K562 (cell line): Measurements from ENCODE around the gene HCN3. TPM values are rescaled to one million over a fixed set of nuclear protein-coding genes. Genes with fewer than 3 reads are reported as not detected.

ENCODE experiments used
- ARID4B ChIP-seq: sonication (generic); formaldehyde crosslinking; IDR thresholded peaks from 2 replicates; pipeline ENCODE4 v1.8.0; 2022; ENCODE audit warnings: mild to moderate bottlenecking, missing genetic modification reagents
- ETV6 ChIP-seq, 3 experiments: fragments of 150-350 bp in 1 of 3; sonication (generic) in 1 of 3; formaldehyde crosslinking in 1 of 3; IDR thresholded peaks; 2 replicates each; pipeline versions ENCODE4 v1.6.1 to v1.8.0; 2014 to 2022; ENCODE audit warnings: borderline replicate concordance in 2 of 3, low read depth in 2 of 3, antibody characterized with exemption in 1 of 3, low read length in 1 of 3, mild to moderate bottlenecking in 1 of 3, missing genetic modification reagents in 1 of 3
- MYC ChIP-seq, 2 experiments: fragments of 250-450 bp in 1 of 2; sonication (Bioruptor Pico) in 1 of 2; IDR thresholded peaks; 2 replicates each; pipeline versions ENCODE4 v1.5.1 to v1.6.1; 2012 to 2021; ENCODE audit warnings: low read depth in 2 of 2, borderline replicate concordance in 1 of 2, improper control_type of control experiment in 1 of 2, low read length in 1 of 2, mild to moderate bottlenecking in 1 of 2, moderate library complexity in 1 of 2
- PCBP1 ChIP-seq: fragments of 200-400 bp; formaldehyde crosslinking; IDR thresholded peaks from 2 replicates; pipeline ENCODE4 v1.6.1; 2018; ENCODE audit warnings: mild to moderate bottlenecking, low read depth, low read length; ENCODE audit not compliant: poor library complexity, severe bottlenecking
- REST ChIP-seq, 2 experiments: fragments of 450-650 bp; formaldehyde crosslinking in 1 of 2; IDR thresholded peaks; 2 replicates each; pipeline versions ENCODE4 v1.4.0 to v1.6.1; 2014 to 2020; ENCODE audit warnings: mild to moderate bottlenecking in 2 of 2, borderline replicate concordance in 1 of 2, low read depth in 1 of 2
- TCF3 ChIP-seq: sonication (generic); formaldehyde crosslinking; IDR thresholded peaks from 2 replicates; pipeline ENCODE4 v1.4.0; 2020; ENCODE audit warnings: mild to moderate bottlenecking, missing genetic modification reagents
- TEAD2 ChIP-seq: fragments of 450-650 bp; IDR thresholded peaks from 2 replicates; pipeline ENCODE4 v1.6.1; 2016; ENCODE audit warnings: missing genetic modification characterization, control low read depth, missing compliant biosample characterization
- ZNF347 ChIP-seq: fragments of 450-650 bp; formaldehyde crosslinking; IDR thresholded peaks from 2 replicates; pipeline ENCODE4 v1.4.0; 2020; ENCODE audit warnings: low read depth, mild to moderate bottlenecking, moderate library complexity
- ZNF449 ChIP-seq: fragments of 250-450 bp; sonication (Bioruptor Pico); IDR thresholded peaks from 2 replicates; pipeline ENCODE4 v1.8.0; 2022; ENCODE audit warnings: moderate library complexity, mild to moderate bottlenecking, inconsistent platforms
- polyA plus RNA-seq, 8 experiments: library from polyadenylated mRNA; depleted of rRNA in 4 of 8; stranded (reverse) in 5 of 8; unstranded in 3 of 8; fragments of >200 nt; fragmentation: Nextera tagmentation in 2 of 8; fragmentation: Illumina TruSeq in 1 of 8; extraction: Ambion mirVana in 2 of 8; extraction: Trizol in 1 of 8; gene quantifications; 2 replicates each; pipeline versions ENCODE4 v1.2.1 to v1.2.3, GENCODE V29; 2011 to 2014; ENCODE audit warnings: inconsistent platforms in 1 of 8, missing spikeins in 1 of 8
- total RNA-seq, 7 experiments: library from RNA; depleted of rRNA in 6 of 7; stranded (reverse); fragments of >200 nt in 6 of 7; fragmentation: Illumina TruSeq in 2 of 7; extraction: Trizol in 2 of 7; gene quantifications; 2 replicates each; pipeline versions ENCODE4 v1.2.1 to v1.2.3, GENCODE V29; 2011 to 2021; ENCODE audit warnings: low replicate concordance in 1 of 7

Gene HCN3
- total and polyA plus RNA-seq, 9 of the 15 experiments (the other 6 are each of a cell fraction or from before 2014, with no cell fraction given), result 0.91 to 9.7 (median 3.9) TPM

- TF ChIP-seq REST (IDR thresholded peaks at IDR 0.05; ENCODE audit: borderline replicate concordance), result peak; percentile 81
- TF ChIP-seq REST (CRISPR knock-in tag; IDR thresholded peaks at IDR 0.05; ENCODE audit: low read depth), result peak; percentile 68; the same call in 1 of the 2 replicates
- TF ChIP-seq ZNF449 (CRISPR knock-in tag), result peak; percentile 98
- no peak for TF ChIP-seq ETV6 (IDR thresholded peaks at IDR 0.05; ENCODE audit: borderline replicate concordance in 1 of 2, low read depth in 2 of 2, low read length in 1 of 2)
- no peak for TF ChIP-seq ETV6 (CRISPR knock-in tag; IDR thresholded peaks at IDR 0.05; ENCODE audit: borderline replicate concordance)
- TF ChIP-seq TEAD2 (tag), result peak; percentile 93
- no peak for TF ChIP-seq MYC (IDR thresholded peaks at IDR 0.05; ENCODE audit: low read depth, low read length)
- peak; percentile 93; the same call in 1 of the 2 replicates for TF ChIP-seq MYC (CRISPR knock-in tag; IDR thresholded peaks at IDR 0.05; ENCODE audit: borderline replicate concordance, low read depth)
- TF ChIP-seq TCF3 (CRISPR knock-in tag), result no peak
- peak; percentile 93 for TF ChIP-seq ZNF347
- no peak for TF ChIP-seq ARID4B (CRISPR knock-in tag)
- no peak for TF ChIP-seq PCBP1
Observed at GRCh38 chr1:155307247-155307740, 30.0 kb downstream of the HCN3 start (continued).
